Loucy (cell line): ENCODE data around the gene PIGU.

Experiments
- H2AFZ ChIP-seq: fragments of 200-600 bp; sonication (generic); 2 replicates; pipeline ENCODE4 v1.6.0; 2016; ENCODE audit warnings: antibody characterized with exemption, mild to moderate bottlenecking, low read length, moderate library complexity
- H3F3A ChIP-seq: fragments of 200-600 bp; 2 replicates; pipeline ENCODE4 v1.6.0; 2016; ENCODE audit warnings: antibody characterized with exemption, low read depth, mild to moderate bottlenecking
- H3K27me3 ChIP-seq: fragments of 200-600 bp; sonication (generic); 2 replicates; pipeline ENCODE4 v1.6.1; 2014; ENCODE audit warnings: low read length, mild to moderate bottlenecking; ENCODE audit not compliant: insufficient read depth, poor library complexity, severe bottlenecking
- H3K36me3 ChIP-seq: fragments of 200-600 bp; sonication (generic); 2 replicates; pipeline ENCODE4 v1.6.1; 2016; ENCODE audit warnings: low read length; ENCODE audit not compliant: insufficient read depth
- H3K4me1 ChIP-seq: fragments of 200-600 bp; sonication (generic); 2 replicates; pipeline ENCODE4 v1.5.1; 2014; ENCODE audit warnings: low read length, mild to moderate bottlenecking; ENCODE audit not compliant: insufficient read depth, poor library complexity, severe bottlenecking
- H3K4me2 ChIP-seq: fragments of 200-600 bp; sonication (generic); 2 replicates; pipeline ENCODE4 v1.6.0; 2014; ENCODE audit warnings: antibody characterized with exemption, low read length, low read depth, mild to moderate bottlenecking; ENCODE audit not compliant: poor library complexity, severe bottlenecking
- H3K4me3 ChIP-seq: fragments of 200-600 bp; sonication (generic); 2 replicates; pipeline ENCODE4 v1.5.1; 2014; ENCODE audit warnings: low read length, mild to moderate bottlenecking, mixed read lengths; ENCODE audit not compliant: poor library complexity, severe bottlenecking
- H3K79me2 ChIP-seq: fragments of 200-600 bp; sonication (generic); 2 replicates; pipeline ENCODE4 v1.6.1; 2014; ENCODE audit warnings: low read length; ENCODE audit not compliant: insufficient read depth
- H3K9ac ChIP-seq: fragments of 200-600 bp; sonication (generic); 2 replicates; pipeline ENCODE4 v1.6.0; 2014; ENCODE audit warnings: mild to moderate bottlenecking, low read depth, low read length, moderate library complexity; ENCODE audit not compliant: poor library complexity, severe bottlenecking
- H3K9me2 ChIP-seq: fragments of 200-600 bp; sonication (generic); replicated peaks from 2 replicates; pipeline ENCODE4 v1.6.1; 2016; ENCODE audit warnings: low read depth, low read length, mixed read lengths
- H3K9me3 ChIP-seq: fragments of 200-600 bp; sonication (generic); 2 replicates; pipeline ENCODE4 v1.6.1; 2014; ENCODE audit warnings: mild to moderate bottlenecking, antibody characterized with exemption, low read length, low read depth; ENCODE audit not compliant: insufficient read depth
- H4K20me1 ChIP-seq: fragments of 200-600 bp; sonication (generic); 2 replicates; pipeline ENCODE4 v1.6.0; 2014; ENCODE audit warnings: antibody characterized with exemption, low read length, mild to moderate bottlenecking; ENCODE audit not compliant: insufficient read depth, poor library complexity, severe bottlenecking
- EZH2phosphoT487 ChIP-seq: fragments of 200-600 bp; IDR thresholded peaks from 2 replicates; pipeline ENCODE4 v1.6.1; 2018; ENCODE audit warnings: antibody characterized with exemption, mild to moderate bottlenecking, moderate library complexity, borderline replicate concordance
- TF ChIP-seq, protein P1 (sequence below): fragments of 200-600 bp; sonication (generic); conservative IDR thresholded peaks from 2 replicates; pipeline ENCODE4 v1.5.1; 2014; ENCODE audit warnings: mild to moderate bottlenecking, antibody characterized with exemption, low read length

PIGU gene

DNA sequence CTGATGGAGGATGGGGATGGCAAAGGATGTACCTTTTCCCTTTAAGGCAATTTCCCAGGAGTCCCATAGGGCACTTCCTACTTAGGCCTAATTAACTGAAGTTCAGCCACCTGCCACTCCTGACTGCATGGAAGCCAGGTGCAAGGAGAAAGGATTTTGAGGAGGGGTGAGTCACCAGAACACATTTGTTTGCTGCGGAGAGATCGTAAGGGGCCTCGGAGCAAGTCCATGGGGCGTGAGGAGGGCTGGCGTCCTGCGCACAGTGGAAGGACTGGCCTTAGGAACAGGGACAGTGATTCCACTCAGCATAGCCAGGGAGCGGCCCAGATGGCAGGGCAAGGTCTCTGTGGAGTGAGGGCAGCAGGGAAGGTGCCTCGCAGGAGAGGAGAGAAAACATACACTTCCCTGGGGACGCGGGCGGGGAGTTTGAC lies 130.1 kb downstream of the PIGU start:
- Histone ChIP-seq H3K9me3 (no peaks in the 10 kb centered on the region), H3K4me3 (no peak overlapping the region), H3F3A (no peaks in the 10 kb centered on the region), H2AFZ (no peak overlapping the region), H4K20me1 (no peaks in the 10 kb centered on the region), H3K4me2 (no peak overlapping the region), H3K36me3 (peaks cover 8% of the 10 kb centered on the region; the same call in 1 of the 2 replicates), H3K27me3 (no peaks in the 10 kb centered on the region), H3K4me1 (no peaks in the 10 kb centered on the region), H3K79me2 (no peaks in the 10 kb centered on the region), H3K9ac (no peak overlapping the region), H3K9me2 (no peaks in the 10 kb centered on the region)
- TF ChIP-seq EZH2phosphoT487 = no peak
- TF ChIP-seq, protein P1, sequence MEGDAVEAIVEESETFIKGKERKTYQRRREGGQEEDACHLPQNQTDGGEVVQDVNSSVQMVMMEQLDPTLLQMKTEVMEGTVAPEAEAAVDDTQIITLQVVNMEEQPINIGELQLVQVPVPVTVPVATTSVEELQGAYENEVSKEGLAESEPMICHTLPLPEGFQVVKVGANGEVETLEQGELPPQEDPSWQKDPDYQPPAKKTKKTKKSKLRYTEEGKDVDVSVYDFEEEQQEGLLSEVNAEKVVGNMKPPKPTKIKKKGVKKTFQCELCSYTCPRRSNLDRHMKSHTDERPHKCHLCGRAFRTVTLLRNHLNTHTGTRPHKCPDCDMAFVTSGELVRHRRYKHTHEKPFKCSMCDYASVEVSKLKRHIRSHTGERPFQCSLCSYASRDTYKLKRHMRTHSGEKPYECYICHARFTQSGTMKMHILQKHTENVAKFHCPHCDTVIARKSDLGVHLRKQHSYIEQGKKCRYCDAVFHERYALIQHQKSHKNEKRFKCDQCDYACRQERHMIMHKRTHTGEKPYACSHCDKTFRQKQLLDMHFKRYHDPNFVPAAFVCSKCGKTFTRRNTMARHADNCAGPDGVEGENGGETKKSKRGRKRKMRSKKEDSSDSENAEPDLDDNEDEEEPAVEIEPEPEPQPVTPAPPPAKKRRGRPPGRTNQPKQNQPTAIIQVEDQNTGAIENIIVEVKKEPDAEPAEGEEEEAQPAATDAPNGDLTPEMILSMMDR = no peak

- Histone ChIP-seq H4K20me1 (no peaks in the 10 kb centered on the region), H3K9ac (no peak overlapping the region), H3K4me2 (no peak overlapping the region), H3K79me2 (no peaks in the 10 kb centered on the region), H3F3A (no peaks in the 10 kb centered on the region), H3K4me3 (no peak overlapping the region), H3K27me3 (no peaks in the 10 kb centered on the region), H2AFZ (no peak overlapping the region), H3K4me1 (no peaks in the 10 kb centered on the region), H3K9me3 (no peaks in the 10 kb centered on the region), H3K36me3 (peaks cover 30% of the 10 kb centered on the region; the same call in 1 of the 2 replicates), H3K9me2 (no peaks in the 10 kb centered on the region)
- no peak for TF ChIP-seq EZH2phosphoT487
- TF ChIP-seq, protein P1 = no peak
Observed at GRCh38 chr20:34544109-34544796, 132.6 kb downstream of the PIGU start.

DNA sequence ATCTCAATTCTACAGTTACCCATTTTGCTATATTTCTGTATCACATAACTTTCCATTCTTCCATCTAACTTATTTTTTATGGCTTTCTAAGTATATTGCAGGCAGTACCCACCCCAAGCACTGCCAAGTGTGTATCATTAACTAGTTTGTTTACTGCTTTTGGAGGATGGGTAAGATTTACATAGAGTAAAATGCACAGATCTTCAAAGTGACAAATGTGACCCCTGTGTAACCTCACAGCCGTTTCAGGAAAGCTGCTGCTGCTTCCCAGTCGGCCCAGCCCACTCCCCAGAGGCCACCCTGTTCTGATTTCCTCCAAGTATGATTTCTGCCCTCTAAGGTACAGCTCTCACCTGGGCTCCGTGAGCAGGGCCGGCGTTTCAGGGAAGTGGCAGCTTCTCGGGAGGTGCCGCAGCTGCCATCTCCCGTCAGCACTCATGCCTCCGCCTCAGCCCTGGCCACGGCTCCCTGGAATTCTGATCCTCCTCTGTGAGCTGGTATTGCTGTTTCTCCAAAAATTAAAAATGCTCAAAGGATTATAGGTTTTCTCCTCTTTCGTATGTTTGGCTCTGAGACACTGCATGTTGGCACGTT lies 133.3 kb downstream of the PIGU start:
- no peaks in the 10 kb centered on the region for H3K79me2 ChIP-seq
- H3K9me2 ChIP-seq = no peaks in the 10 kb centered on the region
- H3K4me2 ChIP-seq = no peak overlapping the region
- no peak overlapping the region for H2AFZ ChIP-seq
- no peaks in the 10 kb centered on the region for H3K4me1 ChIP-seq
- H3K36me3 ChIP-seq = peaks cover 36% of the 10 kb centered on the region; the same call in 1 of the 2 replicates
- H3K9ac ChIP-seq = no peak overlapping the region
- H3K9me3 ChIP-seq = no peaks in the 10 kb centered on the region
- H3K27me3 ChIP-seq = no peaks in the 10 kb centered on the region
- no peak overlapping the region for H3K4me3 ChIP-seq
- TF ChIP-seq EZH2phosphoT487 = no peak
- TF ChIP-seq, protein P1 = no peak
- no peaks in the 10 kb centered on the region for H3F3A ChIP-seq
- no peaks in the 10 kb centered on the region for H4K20me1 ChIP-seq
